ENCODE results near the gene PDGFB. TPM values are rescaled to one million over a fixed set of nuclear protein-coding genes. Genes with fewer than 3 reads are reported as not detected.

PDGFB gene
- total RNA-seq, 2 donors from 2014 or later, result 5.9 to 10.4 TPM

DNA sequence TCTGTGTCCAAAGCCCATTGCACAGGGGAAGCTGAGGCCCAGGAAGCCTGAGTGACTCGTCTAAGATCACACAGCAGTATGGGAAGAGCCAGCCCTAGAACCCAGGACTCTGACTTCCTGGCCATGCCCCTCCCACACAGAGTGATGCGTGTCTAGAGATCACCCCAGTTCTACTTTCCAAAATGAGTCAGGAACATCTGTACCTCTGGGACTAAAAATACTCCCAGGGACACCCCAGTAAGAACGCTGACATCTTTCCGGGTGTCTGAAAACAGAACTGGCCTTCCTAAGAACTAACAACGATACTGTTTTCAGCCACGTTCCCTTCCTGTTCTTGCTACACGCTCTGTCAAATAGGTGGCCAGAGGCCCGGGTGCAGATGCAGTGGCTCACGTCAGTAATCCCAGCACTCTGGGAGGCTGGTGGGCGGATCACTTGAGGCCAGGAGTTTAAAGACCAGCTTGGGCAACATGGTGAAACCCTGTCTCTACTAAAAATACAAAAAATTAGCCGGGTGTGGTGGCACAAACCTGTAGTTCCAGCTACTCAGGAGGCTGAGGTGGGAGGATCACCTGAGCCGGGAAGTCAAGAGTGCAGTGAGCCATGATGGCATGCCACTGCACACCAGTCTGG is 21.7 kb upstream of the PDGFB start:
- Histone ChIP-seq H3K27me3 (ENCODE audit: control insufficient read depth, insufficient read depth, low read length, poor library complexity, severe bottlenecking) (no peaks in the 10 kb centered on the region), H3K4me1 (ENCODE audit: control insufficient read depth, insufficient read depth, low read length) (no peaks in the 10 kb centered on the region), H3K9ac (ENCODE audit: extremely low read depth, low read length, poor library complexity, severe bottlenecking) (no peak overlapping the region), H3K4me3 (ENCODE audit: low read length) (no peak overlapping the region), H3K36me3 (ENCODE audit: control insufficient read depth, insufficient read depth, low read length) (no peaks in the 10 kb centered on the region), H3K9me3 (ENCODE audit: control insufficient read depth, low read length) (peaks cover 5% of the 10 kb centered on the region), H3K27ac (ENCODE audit: low read depth, low read length) (no peak overlapping the region)
- Mint-ChIP-seq H3K4me1 (peaks cover 2% of the 10 kb centered on the region), H3K36me3 (ENCODE audit: low read depth) (no peaks in the 10 kb centered on the region), H3K27ac (no peak overlapping the region), H3K9me3 (peaks cover 18% of the 10 kb centered on the region), H3K27me3 (ENCODE audit: insufficient read depth) (peaks cover 1% of the 10 kb centered on the region), H3K4me3 (no peak overlapping the region)
- WGBS, 2 experiments (ENCODE audit: insufficient coverage in 1 of 2, insufficient read length in 1 of 2), result 79 to 81% methylated on average over 10 to 12 of the region's 12 CpGs
- TF ChIP-seq, protein P1, sequence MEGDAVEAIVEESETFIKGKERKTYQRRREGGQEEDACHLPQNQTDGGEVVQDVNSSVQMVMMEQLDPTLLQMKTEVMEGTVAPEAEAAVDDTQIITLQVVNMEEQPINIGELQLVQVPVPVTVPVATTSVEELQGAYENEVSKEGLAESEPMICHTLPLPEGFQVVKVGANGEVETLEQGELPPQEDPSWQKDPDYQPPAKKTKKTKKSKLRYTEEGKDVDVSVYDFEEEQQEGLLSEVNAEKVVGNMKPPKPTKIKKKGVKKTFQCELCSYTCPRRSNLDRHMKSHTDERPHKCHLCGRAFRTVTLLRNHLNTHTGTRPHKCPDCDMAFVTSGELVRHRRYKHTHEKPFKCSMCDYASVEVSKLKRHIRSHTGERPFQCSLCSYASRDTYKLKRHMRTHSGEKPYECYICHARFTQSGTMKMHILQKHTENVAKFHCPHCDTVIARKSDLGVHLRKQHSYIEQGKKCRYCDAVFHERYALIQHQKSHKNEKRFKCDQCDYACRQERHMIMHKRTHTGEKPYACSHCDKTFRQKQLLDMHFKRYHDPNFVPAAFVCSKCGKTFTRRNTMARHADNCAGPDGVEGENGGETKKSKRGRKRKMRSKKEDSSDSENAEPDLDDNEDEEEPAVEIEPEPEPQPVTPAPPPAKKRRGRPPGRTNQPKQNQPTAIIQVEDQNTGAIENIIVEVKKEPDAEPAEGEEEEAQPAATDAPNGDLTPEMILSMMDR (conservative IDR thresholded peaks at IDR 0.05), result no peak
- no peak for DNase-seq

DNA sequence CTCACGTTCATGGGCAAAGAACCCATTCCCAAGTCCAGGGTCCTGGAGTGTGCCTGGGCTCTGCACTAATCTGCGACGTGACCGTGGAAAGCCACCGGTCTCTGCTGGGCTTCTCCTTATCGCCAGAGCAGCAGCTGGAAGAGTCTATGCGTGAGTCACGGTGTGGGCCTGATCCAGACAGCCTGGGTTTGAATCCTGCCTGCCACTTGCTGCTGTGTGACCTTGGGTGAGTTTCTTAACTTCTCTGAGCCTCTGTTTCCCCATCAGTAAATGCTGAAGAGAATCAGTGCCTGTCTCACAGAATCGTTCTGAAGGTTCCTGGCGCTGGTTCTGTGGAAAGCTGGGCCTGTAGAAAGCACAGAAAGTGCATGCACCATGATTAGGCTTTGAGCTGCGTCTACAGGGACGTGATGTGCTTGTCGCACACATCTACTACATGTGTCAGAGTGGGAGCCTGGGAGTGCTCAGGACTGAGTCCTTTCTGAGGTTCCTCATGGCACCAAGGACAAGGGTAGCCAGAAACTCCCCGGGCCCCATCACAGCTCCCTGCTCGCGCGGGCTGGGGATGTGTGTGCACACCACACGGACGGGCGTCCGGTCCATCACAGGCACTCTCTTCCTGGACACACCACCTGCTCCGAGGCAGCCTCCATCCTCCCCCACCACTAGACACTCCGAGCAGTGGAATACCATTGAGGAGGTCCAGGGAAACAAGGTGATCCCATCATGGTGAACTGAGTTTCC is 20.5 kb upstream of the PDGFB start:
- Mint-ChIP-seq H3K27me3 (ENCODE audit: insufficient read depth) (peaks cover 1% of the 10 kb centered on the region), H3K4me3 (no peak overlapping the region), H3K36me3 (ENCODE audit: low read depth) (no peaks in the 10 kb centered on the region), H3K9me3 (peaks cover 12% of the 10 kb centered on the region), H3K27ac (no peak overlapping the region), H3K4me1 (peaks cover 2% of the 10 kb centered on the region)
- H3K36me3 ChIP-seq (ENCODE audit: control insufficient read depth, insufficient read depth, low read length), result no peaks in the 10 kb centered on the region
- no peaks in the 10 kb centered on the region for H3K9me3 ChIP-seq (ENCODE audit: control insufficient read depth, low read length)
- TF ChIP-seq, protein P1 (conservative IDR thresholded peaks at IDR 0.05), result no peak
- 92 to 94% methylated on average over 13 to 23 of the region's 23 CpGs for WGBS, 2 experiments (ENCODE audit: insufficient coverage in 1 of 2, insufficient read length in 1 of 2)
- no peak overlapping the region for H3K27ac ChIP-seq (ENCODE audit: low read depth, low read length)
- H3K4me3 ChIP-seq (ENCODE audit: low read length), result no peak overlapping the region
- no peaks in the 10 kb centered on the region for H3K27me3 ChIP-seq (ENCODE audit: control insufficient read depth, insufficient read depth, low read length, poor library complexity, severe bottlenecking)
- no peak for DNase-seq
- H3K4me1 ChIP-seq (ENCODE audit: control insufficient read depth, insufficient read depth, low read length), result no peaks in the 10 kb centered on the region
- no peak overlapping the region for H3K9ac ChIP-seq (ENCODE audit: extremely low read depth, low read length, poor library complexity, severe bottlenecking)

DNA sequence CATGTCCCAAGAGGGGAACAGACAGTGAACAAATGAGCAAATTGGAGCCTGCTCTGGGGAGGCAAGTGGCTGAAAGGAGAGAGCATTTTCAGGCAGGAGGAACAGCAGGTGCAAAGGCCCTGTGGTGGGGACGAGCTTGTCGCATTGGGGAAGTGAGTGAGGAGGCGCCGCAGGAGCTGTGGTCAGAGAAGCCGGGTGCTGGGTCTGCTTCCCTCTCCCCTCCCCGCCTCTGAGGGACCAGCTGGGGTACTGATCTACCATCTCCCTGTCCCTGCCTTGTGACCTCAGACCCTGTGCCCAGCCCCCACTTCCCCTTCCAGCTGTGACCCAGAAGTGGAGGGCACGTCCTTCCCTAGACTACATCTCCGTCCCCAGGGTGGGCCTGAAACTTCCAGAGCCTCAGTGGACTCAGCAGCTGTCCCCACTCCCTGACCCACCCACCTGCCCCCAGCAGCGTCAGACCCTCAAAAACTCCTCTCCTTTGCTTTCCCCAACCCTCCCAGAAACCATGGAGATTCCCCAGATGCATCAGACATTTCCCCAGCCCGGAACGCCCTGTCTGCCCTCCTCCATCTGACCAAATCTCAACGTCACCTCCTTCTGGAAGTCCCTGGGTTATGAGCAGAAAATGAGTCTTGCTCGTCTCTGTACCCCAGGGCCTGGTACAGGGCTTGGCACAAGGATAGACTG is 19.7 kb upstream of the PDGFB start:
- H3K4me3 ChIP-seq (ENCODE audit: low read length), result no peak overlapping the region
- no peaks in the 10 kb centered on the region for H3K4me1 ChIP-seq (ENCODE audit: control insufficient read depth, insufficient read depth, low read length)
- Mint-ChIP-seq H3K27ac (no peak overlapping the region), H3K9me3 (peaks cover 12% of the 10 kb centered on the region), H3K36me3 (ENCODE audit: low read depth) (no peaks in the 10 kb centered on the region), H3K4me3 (no peak overlapping the region), H3K27me3 (ENCODE audit: insufficient read depth) (peaks cover 1% of the 10 kb centered on the region), H3K4me1 (peaks cover 2% of the 10 kb centered on the region)
- H3K36me3 ChIP-seq (ENCODE audit: control insufficient read depth, insufficient read depth, low read length), result no peaks in the 10 kb centered on the region
- H3K27ac ChIP-seq (ENCODE audit: low read depth, low read length), result no peak overlapping the region
- H3K27me3 ChIP-seq (ENCODE audit: control insufficient read depth, insufficient read depth, low read length, poor library complexity, severe bottlenecking), result no peaks in the 10 kb centered on the region
- TF ChIP-seq, protein P1 (conservative IDR thresholded peaks at IDR 0.05), result no peak
- no peak overlapping the region for H3K9ac ChIP-seq (ENCODE audit: extremely low read depth, low read length, poor library complexity, severe bottlenecking)
- DNase-seq, result no peak
- H3K9me3 ChIP-seq (ENCODE audit: control insufficient read depth, low read length), result no peaks in the 10 kb centered on the region
- 90 to 94% methylated on average over 6 to 13 of the region's 13 CpGs for WGBS, 2 experiments (ENCODE audit: insufficient coverage in 1 of 2, insufficient read length in 1 of 2)
